Stimulated activated CD8-positive, alpha-beta memory T cell treated with anti-CD3 and anti-CD28 coated beads, Interleukin-4, amount 100 ng/mL, for 1 hour (primary cell): ENCODE results near the gene LUZP2.

Source experiments
- DNase-seq, 2 donors: peaks; one replicate each; pipeline ENCODE4 v3.0.0-alpha.2; 2020; ENCODE audit warnings: low read depth in 2 of 2, low spot score in 1 of 2

Gene LUZP2

DNA sequence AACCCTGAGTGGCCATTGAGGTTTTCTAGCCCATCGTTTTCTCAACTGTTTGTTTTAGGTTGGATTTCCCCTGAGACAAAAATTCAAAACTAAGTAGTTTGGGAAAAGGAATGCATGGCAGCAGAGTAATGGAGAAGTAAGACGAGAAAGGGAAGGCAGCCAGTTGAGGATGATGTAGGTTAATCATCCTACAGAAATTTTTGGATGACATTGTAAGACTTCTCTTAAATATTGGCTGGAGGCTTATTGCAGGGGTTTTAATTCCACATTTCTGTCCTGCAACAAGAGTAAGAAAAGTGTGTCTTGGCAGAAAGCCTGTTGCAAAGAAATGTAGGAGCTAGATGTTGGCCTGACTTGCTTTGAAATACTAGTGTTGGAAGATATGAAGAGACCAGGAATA, 308.8 kb downstream of the LUZP2 start:
- DNase-seq: no peak

DNA sequence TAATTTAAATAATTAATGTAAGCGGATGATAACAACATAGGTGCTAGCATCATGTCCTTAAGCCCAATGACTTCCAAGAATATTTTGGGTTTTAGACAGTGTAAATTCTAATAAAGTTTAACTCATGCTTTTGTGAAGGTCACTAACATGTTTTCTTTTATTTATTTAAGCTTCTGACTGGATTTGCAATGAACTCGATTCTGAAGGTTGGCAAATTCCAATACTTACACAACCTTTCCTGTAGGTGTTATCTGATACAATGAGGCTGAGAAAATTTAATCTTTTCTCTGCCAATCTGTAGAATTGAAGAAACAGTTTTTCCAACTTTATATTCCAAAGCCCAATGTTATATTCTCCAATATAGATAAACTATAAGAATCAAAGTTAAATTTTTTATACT, 311.3 kb downstream of the LUZP2 start:
- no peak for DNase-seq

GRCh38 chr11:24819006-24819405, 322.2 kb downstream of the LUZP2 start:
- DNase-seq: no peak

DNA sequence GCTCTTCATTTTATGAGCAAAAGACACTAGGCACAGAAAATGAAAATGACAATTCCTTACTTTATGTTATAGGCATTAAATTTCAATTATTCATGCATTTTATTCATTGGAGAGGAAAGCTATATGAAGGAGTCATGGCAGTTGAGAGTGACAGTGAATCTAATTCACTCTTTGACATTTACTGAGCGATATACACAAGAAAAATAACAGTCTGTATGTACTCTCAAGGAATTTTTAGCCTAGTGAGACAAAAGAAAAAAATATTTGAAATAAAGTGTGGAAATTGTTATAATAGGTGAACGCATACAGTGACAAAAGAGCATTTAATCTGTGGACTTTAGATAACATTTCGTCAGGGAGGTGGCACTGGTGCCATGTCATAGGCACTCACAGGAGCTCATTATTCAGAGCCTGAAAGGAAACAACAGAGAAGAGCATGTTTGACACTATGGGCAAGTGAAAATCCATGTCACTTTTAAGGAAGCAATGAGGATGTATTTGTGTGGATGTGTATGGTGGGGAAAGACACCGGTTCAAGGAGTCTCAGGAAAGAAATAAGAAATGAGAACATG, 323.1 kb downstream of the LUZP2 start:
- no peak for DNase-seq

GRCh38 chr11:24820541-24820940, 323.7 kb downstream of the LUZP2 start:
- no peak for DNase-seq

GRCh38 chr11:24828938-24829605, 332.2 kb downstream of the LUZP2 start:
- no peak for DNase-seq

DNA sequence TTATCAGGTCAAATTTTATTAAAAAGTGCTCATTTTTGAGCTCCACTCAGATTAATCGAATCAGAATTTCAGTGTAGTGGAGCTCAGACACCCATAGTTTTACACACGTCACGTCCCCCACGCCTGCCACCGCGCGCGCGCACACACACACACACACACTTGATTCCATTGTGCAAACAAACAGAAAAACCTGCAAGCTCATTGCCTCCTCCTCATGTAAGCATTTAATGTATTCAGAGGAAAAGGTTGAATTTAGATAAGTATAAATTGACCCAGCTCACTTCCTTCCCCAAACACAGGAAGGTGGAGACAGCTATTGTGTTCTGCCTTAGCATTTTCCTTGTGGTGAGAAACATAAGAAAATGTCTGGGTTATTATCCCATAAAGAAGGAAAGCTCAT, 336.7 kb downstream of the LUZP2 start:
- DNase-seq: no peak

- DNase-seq: no peak
Measured at GRCh38 chr11:24837112-24837511, 340.3 kb downstream of the LUZP2 start.

DNA sequence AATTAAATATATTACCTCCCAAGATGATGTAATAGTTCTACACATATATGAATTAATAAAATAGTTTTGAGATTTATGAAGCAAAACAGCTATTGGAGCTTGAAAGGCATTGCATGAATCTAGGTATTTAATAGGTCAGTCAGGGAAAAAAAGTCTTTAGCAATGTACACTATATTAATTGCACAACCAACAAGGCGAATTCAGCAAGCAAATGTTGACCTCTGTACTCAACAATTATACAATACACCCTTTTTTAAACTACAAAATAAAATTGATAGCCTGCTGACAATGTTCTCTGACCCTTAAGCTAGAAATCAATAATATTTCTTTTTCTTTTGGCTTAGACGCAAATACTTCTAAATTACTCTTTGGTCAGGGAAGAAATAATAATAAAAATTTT, 345.5 kb downstream of the LUZP2 start:
- no peak for DNase-seq

- DNase-seq: no peak
Measured at GRCh38 chr11:24844406-24844805, 347.6 kb downstream of the LUZP2 start.

DNA sequence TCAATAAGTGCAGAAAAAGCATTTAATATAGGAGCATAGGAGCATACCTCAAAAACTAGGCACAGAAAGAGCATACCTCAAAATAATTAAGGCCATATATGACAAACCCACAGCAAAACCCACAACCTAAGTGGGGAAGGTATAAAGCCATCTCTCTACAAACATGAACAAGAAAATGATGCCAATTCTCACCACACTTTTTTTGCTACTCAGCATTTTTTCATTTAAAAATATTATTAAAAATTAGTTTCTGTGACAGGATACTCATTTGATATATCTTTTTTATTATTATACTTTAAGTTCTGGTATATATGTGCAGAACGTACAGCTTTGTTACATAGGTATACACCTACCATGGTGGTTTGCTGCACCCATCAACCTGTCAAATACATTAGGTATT, 352.0 kb downstream of the LUZP2 start:
- no peak for DNase-seq

DNA sequence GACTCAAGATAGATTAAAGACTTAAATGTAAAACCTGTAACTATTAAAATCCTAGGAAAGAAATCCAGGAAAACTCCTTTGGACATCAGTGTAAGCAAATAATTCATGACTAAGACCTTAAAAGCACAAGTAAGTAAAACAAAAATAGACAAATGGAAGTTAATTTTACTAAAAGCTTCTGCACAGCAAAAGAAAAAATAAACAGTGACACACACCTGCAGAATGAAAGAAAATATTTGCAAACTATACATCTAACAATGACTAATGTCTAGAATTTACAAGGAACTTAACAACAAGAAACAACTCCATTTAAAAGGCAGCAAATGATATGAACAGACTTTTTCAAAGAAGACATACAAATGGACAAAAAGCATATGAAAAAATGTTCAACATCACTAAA, 359.1 kb downstream of the LUZP2 start:
- no peak for DNase-seq

GRCh38 chr11:24859801-24860300, 363.0 kb downstream of the LUZP2 start:
- DNase-seq: no peak

DNA sequence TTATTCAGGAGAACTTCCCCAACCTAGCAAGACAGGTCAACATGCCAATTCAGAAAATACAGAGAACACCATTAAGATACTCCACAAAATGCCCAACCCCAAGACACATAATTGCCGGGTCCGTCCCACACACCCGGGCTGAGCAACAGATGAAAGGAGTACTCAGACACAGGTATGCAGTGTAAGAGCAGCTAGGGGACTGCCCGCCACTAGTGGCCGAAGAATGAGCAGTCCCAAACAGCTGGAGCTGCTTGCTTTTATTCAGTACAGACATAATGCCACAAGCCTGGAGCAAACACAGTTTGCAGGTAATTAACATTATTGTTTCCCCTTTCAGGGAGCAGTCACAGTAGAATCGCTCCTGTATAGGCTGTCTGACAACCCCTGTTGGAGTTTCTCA, 364.6 kb downstream of the LUZP2 start:
- no peak for DNase-seq

DNA sequence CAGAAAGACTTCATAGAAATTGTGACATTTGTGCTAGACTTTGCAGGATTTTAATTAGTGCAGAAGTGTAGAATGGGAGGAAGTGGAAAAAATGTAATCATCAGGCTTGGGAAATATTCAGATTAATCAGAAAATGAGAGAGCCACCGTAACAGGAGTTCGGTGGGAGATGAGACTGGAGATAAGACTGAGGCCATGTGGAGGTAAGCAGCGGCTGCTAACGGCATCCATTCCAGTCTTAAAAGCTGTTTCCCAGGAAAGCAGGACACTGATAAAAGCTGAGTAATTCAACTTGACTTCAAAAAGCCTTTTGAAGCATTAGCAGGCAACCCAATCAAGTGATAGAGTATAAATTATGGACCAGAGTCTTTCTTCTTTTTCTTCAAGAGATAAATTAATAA, 369.9 kb downstream of the LUZP2 start:
- no peak for DNase-seq

DNA sequence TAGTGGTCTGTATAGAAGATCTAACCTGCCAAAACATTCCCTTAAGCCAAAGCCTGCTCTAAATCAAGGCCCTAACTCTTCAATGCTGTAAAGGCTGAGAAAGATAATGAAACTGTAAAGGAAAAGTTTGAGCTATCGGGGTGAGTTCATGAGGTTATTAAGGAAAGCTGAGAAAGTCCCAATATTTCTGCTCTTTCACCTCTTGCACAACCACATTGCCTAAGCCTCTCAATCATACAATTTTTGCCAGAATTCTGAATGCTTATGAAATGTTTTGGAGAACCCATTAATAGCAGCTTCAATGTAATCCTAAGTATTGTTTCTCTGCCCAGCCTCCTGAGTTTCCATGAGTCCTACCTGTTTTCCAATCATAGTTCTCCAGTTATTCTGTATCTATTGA, 373.2 kb downstream of the LUZP2 start:
- no peak for DNase-seq

GRCh38 chr11:24872186-24872585, 375.3 kb downstream of the LUZP2 start:
- DNase-seq: no peak

DNA sequence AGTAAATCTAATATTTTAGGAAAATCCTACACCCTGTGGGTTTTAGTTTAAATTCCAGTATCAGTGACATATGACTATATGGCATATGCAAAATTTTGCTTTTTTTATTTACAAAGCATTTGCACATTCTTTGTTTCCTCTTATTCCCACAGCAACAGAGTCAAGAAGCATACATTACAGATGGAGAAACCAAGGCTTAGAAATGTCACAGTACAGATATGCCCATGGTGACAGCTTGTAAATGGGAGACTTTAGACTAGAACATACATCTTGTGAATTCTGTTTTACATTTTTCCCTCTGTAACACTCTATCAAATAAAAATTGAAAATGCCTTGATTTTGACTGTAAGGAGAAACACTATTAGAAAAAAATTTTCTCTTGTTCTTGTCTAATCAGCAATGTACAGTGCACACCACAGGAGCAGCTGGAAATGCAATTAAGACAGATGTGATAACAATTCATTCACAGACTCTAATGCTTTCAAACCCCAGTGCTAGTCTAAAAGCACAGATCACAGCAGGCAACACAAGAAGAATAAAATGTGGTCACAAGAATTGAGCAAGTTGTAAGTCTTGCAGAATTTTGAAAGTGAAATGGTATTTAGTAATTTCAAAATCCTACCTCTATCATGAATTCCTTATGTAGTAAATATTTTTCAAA, 375.9 kb downstream of the LUZP2 start:
- no peak for DNase-seq

GRCh38 chr11:24880962-24881361, 384.1 kb downstream of the LUZP2 start:
- DNase-seq: no peak

- no peak for DNase-seq
Measured at GRCh38 chr11:24885580-24886173, 388.8 kb downstream of the LUZP2 start.

- no peak for DNase-seq
Measured at GRCh38 chr11:24886880-24887619, 390.2 kb downstream of the LUZP2 start.

DNA sequence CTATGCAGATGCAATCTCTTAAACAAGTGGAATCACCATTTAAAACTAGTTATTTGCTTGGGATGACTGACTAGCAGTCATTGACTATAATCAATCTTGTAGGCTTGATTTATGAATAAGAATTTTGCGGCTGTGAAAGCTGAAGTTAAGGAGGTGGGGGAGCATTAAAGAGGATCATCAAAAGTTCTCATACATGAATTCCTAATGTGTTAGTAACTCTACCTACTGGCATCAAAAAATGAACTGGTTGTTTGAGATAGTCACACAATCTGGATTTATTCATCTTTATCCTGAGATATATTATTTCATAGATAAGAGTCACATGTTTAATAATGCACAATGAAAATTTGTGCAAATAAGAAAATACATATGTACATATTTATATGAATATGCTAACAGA, 393.6 kb downstream of the LUZP2 start:
- no peak for DNase-seq
